Lung (tissue), 12 donors: ENCODE results near the gene ZNF467. TPM values are rescaled to one million over a fixed set of nuclear protein-coding genes. Genes with fewer than 3 reads are reported as not detected.

Experiments used
- ATAC-seq: fragments of 200-7000 bp; cut with Tn5 transposase; one replicate; pipeline ENCODE4 v1.9.1; 2020; ENCODE audit warnings: moderate number of reproducible peaks; ENCODE audit not compliant: insufficient read depth, low FRiP score
- DNase-seq, 3 donors: peaks; one replicate each; pipeline ENCODE4 v3.0.0-alpha.2; 2013 to 2017
- H3K27ac ChIP-seq, 2 donors: one replicate each; pipeline ENCODE4 v1.5.1; 2013; ENCODE audit warnings: mild to moderate bottlenecking in 2 of 2, moderate library complexity in 2 of 2, control low read depth in 1 of 2, inconsistent platforms in 1 of 2, low read depth in 1 of 2, low read length in 1 of 2
- H3K27me3 ChIP-seq, 3 donors: one replicate each; pipeline ENCODE4 v1.5.1; 2013; ENCODE audit warnings: low read length in 2 of 3; ENCODE audit not compliant: control insufficient read depth in 3 of 3, insufficient read depth in 3 of 3
- H3K36me3 ChIP-seq, 4 donors: one replicate each; pipeline ENCODE4 v1.5.1; 2013; ENCODE audit warnings: low read length in 4 of 4, mild to moderate bottlenecking in 1 of 4, moderate library complexity in 1 of 4; ENCODE audit not compliant: control insufficient read depth in 4 of 4, insufficient read depth in 4 of 4
- H3K4me1 ChIP-seq, 5 donors: one replicate each; pipeline ENCODE4 v1.5.1; 2013; ENCODE audit warnings: low read length in 5 of 5, mild to moderate bottlenecking in 2 of 5, moderate library complexity in 1 of 5; ENCODE audit not compliant: control insufficient read depth in 5 of 5, insufficient read depth in 5 of 5
- H3K4me3 ChIP-seq: one replicate; pipeline ENCODE4 v1.5.1; 2013; ENCODE audit warnings: mild to moderate bottlenecking, control low read depth, moderate library complexity
- H3K9ac ChIP-seq, 2 donors: one replicate each; pipeline ENCODE4 v1.5.1; 2013; ENCODE audit warnings: low read length in 2 of 2, control low read depth in 1 of 2; ENCODE audit not compliant: insufficient read depth in 1 of 2
- H3K9me3 ChIP-seq, 4 donors: one replicate each; pipeline ENCODE4 v1.5.1; 2013; ENCODE audit warnings: low read length in 3 of 4, mild to moderate bottlenecking in 1 of 4, moderate library complexity in 1 of 4; ENCODE audit not compliant: control insufficient read depth in 4 of 4, insufficient read depth in 3 of 4
- WGBS, 2 donors: extraction: QIAGEN DNeasy Blood & Tissue Kit; methylation state at CpG; one replicate each; pipeline ENCODE4 v1.1.7; 2013; 5-methylcytosine and 5-hydroxymethylcytosine counted together
- polyA plus RNA-seq, 2 donors: library from polyadenylated mRNA; stranded (reverse); fragments of 200-250 nt; gene quantifications; one replicate each; pipeline ENCODE4 v1.2.1, GENCODE V29; 2013
- total RNA-seq, 2 donors: library from RNA; depleted of rRNA in 1 of 2; stranded (reverse); fragments of >200 nt in 1 of 2; gene quantifications; one replicate each; pipeline ENCODE4 v1.2.1, GENCODE V29; 2014 to 2021
- TF ChIP-seq, protein P1 (sequence below): IDR thresholded peaks from 2 replicates; pipeline ENCODE4 v1.5.1; 2012; ENCODE audit warnings: mild to moderate bottlenecking; ENCODE audit errors: control extremely low read depth, extremely low read depth
- donor health status: control.
- donor health status: control.
- donor health status: Bipolar disorder and iron deficiency.
- donor health status: healthy.
- donor health status: DM: yes; HTN: yes; CAD: no.

The ZNF467 gene
- total and polyA plus RNA-seq, 4 donors = 9.8 to 27.2 (median 14.9) TPM

DNA sequence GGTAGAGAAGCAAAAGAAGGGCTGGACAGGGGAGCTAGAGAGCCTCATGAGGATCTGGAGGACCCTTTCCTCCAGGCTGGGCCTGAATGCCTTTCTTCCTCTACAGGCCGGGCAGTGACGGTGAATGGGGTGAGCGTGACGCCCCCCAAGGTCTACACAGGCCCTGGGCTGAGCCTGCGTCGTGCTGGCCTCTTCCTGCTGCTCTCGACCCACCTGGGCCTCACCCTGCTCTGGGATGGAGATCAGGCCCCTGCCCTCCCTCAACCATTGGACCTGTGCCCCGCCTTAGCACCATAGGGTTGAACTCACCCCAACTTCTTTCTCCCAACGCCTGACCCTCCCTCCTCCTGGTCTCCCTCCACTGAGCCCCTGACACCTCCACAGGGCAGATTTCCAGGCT, 12.6 kb upstream of the ZNF467 start:
- 92 to 96% methylated on average over 6 to 9 of the region's 9 CpGs for WGBS, 2 donors
- DNase-seq = no peak
- Histone ChIP-seq H3K36me3 (no peaks in the 10 kb centered on the region), H3K9me3 (no peaks in the 10 kb centered on the region), H3K27me3 (peaks cover 5 to 18% (median 5%) of the 10 kb centered on the region in 3 donors), H3K4me3 (no peak overlapping the region), H3K4me1 (peaks cover 0 to 24% (median 8%) of the 10 kb centered on the region in 5 donors), H3K27ac (no peak overlapping the region), H3K9ac (no peak overlapping the region)
- ATAC-seq = no peak
- TF ChIP-seq, protein P1, sequence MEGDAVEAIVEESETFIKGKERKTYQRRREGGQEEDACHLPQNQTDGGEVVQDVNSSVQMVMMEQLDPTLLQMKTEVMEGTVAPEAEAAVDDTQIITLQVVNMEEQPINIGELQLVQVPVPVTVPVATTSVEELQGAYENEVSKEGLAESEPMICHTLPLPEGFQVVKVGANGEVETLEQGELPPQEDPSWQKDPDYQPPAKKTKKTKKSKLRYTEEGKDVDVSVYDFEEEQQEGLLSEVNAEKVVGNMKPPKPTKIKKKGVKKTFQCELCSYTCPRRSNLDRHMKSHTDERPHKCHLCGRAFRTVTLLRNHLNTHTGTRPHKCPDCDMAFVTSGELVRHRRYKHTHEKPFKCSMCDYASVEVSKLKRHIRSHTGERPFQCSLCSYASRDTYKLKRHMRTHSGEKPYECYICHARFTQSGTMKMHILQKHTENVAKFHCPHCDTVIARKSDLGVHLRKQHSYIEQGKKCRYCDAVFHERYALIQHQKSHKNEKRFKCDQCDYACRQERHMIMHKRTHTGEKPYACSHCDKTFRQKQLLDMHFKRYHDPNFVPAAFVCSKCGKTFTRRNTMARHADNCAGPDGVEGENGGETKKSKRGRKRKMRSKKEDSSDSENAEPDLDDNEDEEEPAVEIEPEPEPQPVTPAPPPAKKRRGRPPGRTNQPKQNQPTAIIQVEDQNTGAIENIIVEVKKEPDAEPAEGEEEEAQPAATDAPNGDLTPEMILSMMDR = no peak

- TF ChIP-seq, protein P1 = no peak
- Histone ChIP-seq H3K4me1 (peaks cover 0 to 24% (median 8%) of the 10 kb centered on the region in 5 donors), H3K27me3 (peaks cover 5 to 14% (median 5%) of the 10 kb centered on the region in 3 donors), H3K9me3 (no peaks in the 10 kb centered on the region), H3K36me3 (no peaks in the 10 kb centered on the region), H3K9ac (no peak overlapping the region), H3K27ac (no peak overlapping the region), H3K4me3 (no peak overlapping the region)
- 91 to 97% methylated on average over 15 of the region's 15 CpGs for WGBS, 2 donors
- no peak for ATAC-seq
- no peak for DNase-seq
Measured at GRCh38 chr7:149785402-149785801, 12.0 kb upstream of the ZNF467 start.

DNA sequence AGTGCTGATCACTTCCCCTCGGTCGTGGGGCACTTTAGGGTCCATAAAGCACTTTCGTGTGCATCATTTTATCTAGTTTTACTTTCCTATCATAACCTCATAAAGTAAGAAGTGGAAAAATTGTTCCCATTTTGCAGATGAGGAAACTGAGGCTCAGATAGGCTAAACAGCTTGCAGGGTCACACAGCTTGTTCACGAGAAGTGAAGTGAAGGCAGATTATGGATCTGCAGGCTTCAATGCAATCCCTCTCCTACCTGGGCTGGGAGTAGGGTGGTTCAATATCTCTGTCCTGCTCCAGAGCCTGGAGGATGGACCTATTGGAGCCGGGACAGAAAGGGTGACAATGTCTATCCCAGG, 10.8 kb upstream of the ZNF467 start:
- H3K27me3 ChIP-seq = peaks cover 3 to 9% (median 5%) of the 10 kb centered on the region in 3 donors
- H3K4me1 ChIP-seq = peaks cover 0 to 20% (median 8%) of the 10 kb centered on the region in 5 donors
- no peak overlapping the region for H3K9ac ChIP-seq
- TF ChIP-seq, protein P1 = no peak
- ATAC-seq (no peak), DNase-seq (no peak)
- no peak overlapping the region for H3K27ac ChIP-seq
- H3K36me3 ChIP-seq = no peaks in the 10 kb centered on the region
- no peak overlapping the region for H3K4me3 ChIP-seq
- 88 to 91% methylated on average over 5 of the region's 5 CpGs for WGBS, 2 donors
- H3K9me3 ChIP-seq = no peaks in the 10 kb centered on the region
